RPMI8226 (cell line): ENCODE measurements around the gene ATP2A1.
"Not testable (repeated sequence)": the region's sequence is repeated elsewhere in the genome, so short reads cannot be mapped to it uniquely, and the experiment has no call there.

Source experiments
- DNase-seq: peaks from one replicate; pipeline ENCODE4 v3.0.0-alpha.2; 2015

Gene ATP2A1

GRCh38 chr16:28939825-28940224 is 61.5 kb downstream of the ATP2A1 start:
- DNase-seq: not testable (repeated sequence)

- no peak for DNase-seq
These were observed 65.0 kb downstream of the ATP2A1 start for GRCh38 chr16:28943281-28943680.

- DNase-seq: no peak
These were observed 68.4 kb downstream of the ATP2A1 start for GRCh38 chr16:28946681-28947080.

- peak; percentile 100 for DNase-seq
These were observed 72.5 kb downstream of the ATP2A1 start, which contains the start of gene NFATC2IP for GRCh38 chr16:28950648-28951409. TSS of gene NFATC2IP (plus strand) at chr16:28950937. CDS start at chr16:28951012, 75 bp downstream.

GRCh38 chr16:28951410-28951943 is 73.2 kb downstream of the ATP2A1 start:
- peak; percentile 56 for DNase-seq
